ENCODE data around the gene SCARF1.

SCARF1 gene

DNA sequence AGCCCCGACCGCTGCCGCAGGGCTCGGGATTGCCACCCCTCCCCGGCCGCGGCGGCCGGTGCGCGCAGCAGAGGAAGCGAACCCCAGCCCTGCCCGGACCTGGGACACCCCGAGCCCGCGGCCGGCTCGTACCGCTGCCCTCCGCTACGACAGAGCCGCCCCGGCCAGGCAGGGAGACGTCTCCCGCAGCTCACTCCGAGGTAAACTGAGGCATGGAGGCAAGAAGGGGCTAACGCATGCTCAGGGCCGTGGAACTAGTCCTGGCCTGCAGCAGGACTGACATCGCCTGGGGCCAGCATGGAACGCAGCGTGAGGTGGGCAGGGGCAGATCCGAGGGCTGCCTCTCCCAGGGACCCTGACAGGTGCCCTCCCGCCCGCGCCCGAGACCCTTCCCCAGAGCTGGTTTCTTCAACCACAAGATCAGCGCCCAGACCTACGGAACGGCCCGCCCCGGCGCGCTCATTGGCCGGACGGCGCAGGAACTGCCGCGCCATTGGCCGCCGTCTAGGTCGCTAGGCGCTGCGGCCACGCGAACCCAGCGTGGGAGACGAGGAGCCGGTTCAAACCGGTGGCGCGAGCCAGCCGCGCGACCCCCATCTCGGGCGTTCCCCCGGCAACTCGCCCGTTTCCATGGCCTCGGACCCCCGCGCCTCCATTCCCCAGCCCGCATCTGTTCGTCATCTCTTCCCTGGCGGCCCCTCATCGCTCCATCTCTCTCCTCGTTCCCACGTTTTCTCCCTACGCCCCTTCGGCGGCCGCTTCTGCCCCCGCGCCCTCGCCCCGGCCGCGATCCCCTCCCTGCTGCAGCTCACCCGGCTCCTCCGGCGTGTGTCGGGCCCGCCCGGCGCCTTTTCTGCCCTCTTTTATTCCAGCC is 17.3 kb downstream of the SCARF1 start, which contains the start of gene SLC43A2:
Gene SLC43A2, minus strand, starts transcription at position 853 of the 874 bp plus-strand sequence. CDS start 960 bp downstream, outside the sequence.
- DNase-seq (ENCODE audit: low read depth in 2 of 2): peak; percentile 71 to 74

DNA sequence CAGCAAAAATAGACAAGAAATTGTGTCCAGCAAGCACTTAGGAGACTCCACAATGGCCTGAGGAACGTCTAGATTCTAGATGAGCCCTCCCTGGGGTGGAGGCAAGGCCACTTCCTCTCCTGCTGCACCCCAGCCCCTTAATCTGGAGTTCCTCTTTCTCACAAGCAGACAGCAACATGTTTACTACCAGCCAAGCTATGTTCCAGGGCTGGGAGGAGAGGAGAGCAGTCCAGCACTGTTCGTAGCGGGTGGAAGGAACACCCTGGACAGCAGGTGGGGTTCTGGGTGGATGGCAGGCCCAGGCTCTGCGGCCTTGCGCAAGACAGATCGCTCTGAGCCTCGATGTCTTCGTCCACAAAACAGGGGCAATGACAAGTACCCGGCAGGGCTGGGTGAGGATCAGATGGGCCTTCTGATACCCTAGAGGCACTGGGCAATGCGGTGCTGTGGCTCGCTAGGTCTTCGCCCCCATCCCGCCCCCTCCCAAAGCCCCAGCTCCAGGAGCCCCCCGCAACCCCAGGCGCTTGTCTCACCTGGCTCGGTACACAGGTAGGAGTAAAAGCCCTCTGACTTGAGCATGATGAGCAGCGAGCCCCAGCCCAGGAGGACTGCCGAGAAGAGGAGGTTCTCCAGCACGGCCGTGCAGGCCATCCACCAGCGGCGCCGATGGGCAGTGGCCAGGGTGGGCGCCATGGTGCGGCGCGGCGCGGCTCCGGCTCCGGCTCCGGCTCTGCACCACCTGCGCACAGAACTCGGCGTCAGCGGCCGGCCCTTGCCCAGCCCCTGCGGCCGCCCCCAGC is 18.1 kb downstream of the SCARF1 start:
- no peak for DNase-seq (ENCODE audit: low read depth in 2 of 2)

DNA sequence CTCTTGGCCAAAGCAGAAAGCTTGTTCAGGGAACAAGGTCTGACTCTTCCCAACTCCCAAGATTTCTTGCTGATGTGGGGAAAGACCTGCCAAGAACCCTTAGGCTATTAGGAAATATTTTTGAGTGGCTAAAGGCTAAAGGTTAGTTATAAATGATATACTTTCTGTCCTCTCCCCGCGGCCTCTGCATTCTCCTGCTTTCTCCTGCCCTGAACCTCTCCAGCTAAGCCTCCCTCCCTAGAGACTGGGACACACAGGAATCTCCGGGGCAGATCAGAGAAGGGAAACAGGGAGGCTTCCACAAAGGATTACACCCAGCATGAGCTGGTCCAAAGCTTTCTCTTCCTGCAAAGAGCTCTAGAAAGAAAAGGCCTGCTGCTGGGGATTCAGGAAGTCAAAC is 19.2 kb downstream of the SCARF1 start:
- no peak for DNase-seq (ENCODE audit: low read depth in 2 of 2)

DNA sequence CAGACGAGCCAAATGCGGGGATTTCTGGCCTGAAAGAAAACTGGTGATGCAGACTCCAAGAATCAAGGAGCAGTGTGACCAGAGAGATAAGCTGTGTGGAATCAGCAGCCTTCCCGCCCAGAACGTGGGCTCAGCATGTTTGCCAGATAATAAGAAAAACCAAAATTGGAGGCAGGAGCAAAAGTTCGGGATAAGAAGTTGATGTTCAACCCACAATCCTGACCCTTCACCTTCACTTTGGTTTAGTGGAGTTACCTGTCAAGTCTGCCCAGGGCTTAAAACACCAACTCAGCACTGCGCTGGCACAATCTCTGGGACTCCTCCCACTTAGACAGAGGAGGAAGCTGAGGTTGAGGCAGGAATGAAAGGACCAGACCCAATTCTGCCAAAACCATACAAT is 20.0 kb downstream of the SCARF1 start:
- DNase-seq (ENCODE audit: low read depth in 2 of 2): no peak

DNA sequence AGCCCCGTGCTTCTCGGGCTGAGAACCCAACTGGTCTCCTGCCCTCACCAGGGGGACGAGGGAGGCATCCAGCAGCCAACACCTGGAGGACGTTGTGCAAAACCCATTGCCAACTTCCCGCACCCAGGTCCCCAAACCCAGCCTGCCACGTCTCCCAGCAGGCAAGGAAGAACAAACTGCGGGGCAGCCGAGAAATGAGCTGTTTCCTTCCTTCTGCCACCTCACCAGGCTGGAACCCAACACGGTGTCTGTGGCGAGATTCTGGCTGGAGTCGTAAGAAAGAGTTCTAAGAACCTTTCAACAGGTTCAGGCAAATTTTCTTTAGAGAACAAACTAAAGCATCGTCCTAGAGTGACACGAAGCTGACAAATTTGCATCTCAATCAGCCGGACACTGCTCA is 20.5 kb downstream of the SCARF1 start:
- DNase-seq (ENCODE audit: low read depth in 2 of 2): no peak

DNA sequence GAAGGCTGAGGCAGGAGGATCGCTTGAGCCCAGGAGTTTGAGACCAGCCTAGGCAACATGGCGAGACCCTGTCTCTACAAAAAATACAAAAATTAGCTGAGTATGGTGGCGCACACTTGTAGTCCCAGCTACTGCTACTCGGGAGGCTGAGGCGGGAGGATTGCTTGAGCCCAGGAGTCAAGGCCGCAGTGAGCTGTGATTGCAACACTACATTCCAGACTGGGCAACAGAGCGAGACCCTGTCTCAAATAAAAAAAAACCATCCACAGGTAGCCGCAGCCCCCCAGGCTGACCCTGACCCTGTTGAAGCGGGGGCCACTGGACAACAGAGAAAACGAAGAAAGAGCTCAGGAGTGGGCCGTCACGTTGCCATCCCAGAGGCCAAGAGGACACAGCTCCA is 20.9 kb downstream of the SCARF1 start:
- DNase-seq (ENCODE audit: low read depth in 2 of 2): no peak

DNA sequence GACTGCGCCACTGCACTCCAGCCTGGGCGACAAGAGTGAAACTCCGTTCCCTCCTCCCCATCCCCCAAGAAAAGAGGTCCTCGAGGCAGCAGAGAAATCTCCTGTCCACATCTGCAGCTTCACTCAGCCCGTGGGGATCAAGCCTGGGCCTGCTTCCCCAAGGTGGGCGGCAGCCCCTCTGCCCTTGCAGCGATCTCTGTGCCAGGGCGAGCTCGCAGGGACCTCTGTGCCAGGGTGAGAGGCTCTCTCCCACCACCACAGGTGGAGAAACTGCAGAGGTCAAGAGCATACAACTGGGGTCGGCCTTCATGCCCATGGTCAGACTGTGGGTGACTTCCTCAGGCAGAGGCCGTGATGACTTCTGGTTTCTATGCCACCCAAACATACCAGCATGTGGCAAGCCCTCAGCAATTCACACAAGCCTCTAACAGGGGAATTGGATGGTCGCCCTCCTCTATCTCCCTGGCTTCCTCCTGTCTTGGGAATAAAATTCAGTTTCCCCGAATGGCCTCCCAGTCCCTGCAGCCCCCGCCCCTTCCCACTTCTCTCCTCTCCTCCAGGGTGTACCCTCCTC is 22.4 kb downstream of the SCARF1 start:
- DNase-seq (ENCODE audit: low read depth in 2 of 2): no peak

DNA sequence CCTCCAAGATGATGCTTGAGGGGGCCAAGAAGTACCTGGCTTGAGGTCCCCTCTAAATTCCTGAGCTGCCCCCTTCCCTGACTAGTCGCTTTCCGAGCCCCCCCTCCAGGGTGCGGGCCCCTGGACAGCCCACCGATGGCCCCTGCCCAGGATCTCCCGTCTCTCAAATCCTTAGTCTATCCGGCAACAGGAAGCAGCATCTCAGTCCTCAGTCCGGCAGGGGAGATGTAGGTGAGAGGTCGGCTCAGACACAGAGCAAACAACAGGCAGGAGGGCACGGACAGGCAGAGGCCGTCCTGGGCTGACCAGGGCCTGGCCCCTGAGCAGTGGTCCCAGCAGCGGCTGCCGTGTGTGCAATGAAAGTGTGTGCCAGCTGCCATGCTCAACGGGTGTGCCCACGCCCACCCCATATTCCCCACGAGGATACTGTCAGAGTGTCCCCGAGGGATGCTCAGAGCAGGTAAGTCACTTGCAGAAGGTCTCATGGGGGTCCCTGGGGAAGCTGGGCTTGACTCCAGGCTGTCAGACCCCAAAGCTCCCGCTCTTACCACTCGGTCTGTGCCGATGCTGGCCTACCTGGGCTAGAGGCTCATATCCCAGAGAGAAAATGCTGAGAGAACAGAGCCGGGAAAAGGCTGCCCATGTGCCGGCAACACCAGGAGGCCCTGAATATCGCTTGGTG is 24.1 kb downstream of the SCARF1 start:
- DNase-seq (ENCODE audit: low read depth in 2 of 2): no peak

DNA sequence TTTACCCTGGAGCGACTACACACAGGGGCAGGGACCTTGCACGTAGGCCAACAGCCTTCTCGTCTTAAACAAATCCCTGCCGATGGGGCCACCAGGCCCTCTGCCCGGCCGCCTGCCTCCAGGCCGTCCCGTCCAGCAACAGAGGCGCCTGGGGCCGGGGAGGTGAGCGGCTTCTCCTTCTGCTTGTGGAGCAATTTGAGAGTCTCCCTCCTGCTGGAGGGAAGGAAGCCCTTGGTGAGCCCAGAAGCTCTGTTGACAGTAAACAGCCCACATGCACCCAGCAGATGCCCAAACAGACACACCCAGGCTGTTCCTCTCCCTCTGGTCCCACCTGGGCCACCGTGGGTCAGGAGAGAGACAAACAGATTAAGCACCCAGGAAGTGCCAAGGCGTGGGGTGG is 25.0 kb downstream of the SCARF1 start:
- no peak for DNase-seq (ENCODE audit: low read depth in 2 of 2)

DNA sequence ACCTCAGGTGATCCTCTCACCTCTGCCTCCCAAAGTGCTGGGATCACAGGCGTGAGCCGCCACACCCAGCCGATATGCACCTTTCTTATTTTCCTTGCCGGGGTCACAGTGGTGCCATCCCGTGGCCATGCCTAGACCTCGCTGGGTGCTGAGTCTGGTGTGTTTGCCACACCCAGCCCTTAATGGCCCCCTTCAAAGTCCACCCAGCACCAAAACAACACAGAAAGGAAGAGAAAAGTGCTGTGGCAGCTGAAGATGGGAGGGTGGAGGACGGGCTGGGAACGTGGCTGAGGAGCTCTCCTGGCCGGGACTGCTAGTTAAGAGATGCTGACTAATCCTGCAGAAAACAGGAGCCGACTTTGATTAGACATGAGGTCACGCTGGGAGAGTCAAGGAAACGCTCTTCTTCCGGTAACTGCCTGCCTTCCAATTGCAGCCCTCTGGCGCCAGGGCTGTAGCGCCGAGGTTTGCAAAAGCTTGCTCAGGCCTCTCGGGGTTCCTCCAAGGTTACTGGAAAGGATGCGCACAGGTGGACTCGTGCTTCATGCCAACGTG is 27.8 kb downstream of the SCARF1 start:
- DNase-seq (ENCODE audit: low read depth in 2 of 2): no peak

DNA sequence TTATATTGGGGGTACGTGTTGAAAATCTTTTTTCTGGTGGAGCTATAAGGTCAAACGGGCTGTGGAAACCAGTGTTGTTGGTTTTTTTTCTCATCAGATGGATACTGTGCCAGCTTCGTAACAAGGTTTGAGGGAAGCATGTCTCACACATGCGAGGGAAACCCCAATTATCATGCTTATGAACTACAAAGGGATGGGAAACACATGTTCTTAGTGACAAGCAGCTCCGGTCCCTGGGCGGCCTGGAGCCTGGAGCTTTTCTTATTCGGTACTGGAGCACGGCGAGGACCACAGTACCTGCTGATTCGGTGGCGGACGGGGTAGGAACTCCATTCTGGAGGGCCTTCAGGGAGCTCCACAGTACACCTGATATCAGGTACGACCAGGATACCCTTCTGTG is 29.4 kb downstream of the SCARF1 start:
- no peak for DNase-seq (ENCODE audit: low read depth in 2 of 2)

DNA sequence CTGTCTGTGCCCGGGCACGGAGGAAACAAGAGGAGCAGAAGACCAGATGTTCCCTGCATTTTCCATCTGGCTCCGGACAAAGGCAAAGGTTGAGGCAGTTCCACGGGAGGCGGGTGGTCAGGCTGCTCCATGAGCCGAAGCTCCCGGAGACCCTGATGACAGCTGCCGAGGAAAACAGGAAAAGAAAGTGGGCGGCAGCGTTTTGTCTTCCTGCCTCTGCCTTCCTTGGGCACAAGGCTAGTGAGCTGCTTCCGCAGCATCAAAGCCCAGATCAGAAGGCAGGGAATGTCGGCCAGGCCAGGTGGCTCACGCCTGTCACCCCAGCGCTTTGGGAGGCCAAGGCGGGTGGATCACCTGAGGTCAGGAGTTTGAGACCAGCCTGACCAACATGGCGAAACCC is 33.1 kb downstream of the SCARF1 start:
- DNase-seq (ENCODE audit: low read depth in 2 of 2): no peak

DNA sequence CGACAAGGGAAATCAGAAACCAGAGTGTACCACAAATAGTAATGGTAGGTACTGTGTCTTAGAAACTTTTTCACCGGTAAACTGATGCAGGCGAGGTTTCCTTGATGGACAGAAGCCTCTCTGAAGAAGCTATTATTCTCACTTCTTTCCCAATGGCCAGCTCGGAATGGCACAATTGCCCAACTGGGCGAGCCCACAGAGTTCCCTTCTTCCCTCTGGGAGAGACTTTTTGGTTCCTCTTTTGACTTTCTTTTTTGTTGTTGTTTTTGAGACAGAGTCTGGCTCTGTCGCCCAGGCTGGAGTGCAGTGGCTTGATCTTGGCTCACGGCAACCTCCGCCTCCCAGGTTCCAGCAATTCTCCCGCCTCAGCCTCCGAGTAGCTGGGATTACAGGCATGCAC is 33.8 kb downstream of the SCARF1 start:
- DNase-seq (ENCODE audit: low read depth in 2 of 2): no peak

DNA sequence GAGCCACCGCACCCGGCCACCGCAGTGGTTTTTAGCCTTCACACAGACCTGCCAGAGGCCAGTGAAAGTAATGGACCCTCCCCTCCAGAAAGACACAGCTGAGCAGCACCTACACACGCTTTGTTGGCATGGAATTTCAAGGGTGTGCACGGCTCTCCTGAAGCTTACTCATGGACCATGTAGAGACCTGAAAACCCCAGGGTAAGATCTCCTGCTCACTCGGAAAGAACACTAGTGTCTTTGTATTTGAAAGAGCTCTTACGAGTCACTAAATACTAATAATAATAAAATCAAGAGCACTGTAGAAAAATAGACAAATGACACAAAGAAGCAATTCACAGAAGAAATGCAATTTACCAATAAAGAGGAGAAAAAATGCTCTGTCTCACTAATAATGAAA is 36.9 kb downstream of the SCARF1 start:
- no peak for DNase-seq (ENCODE audit: low read depth in 2 of 2)

DNA sequence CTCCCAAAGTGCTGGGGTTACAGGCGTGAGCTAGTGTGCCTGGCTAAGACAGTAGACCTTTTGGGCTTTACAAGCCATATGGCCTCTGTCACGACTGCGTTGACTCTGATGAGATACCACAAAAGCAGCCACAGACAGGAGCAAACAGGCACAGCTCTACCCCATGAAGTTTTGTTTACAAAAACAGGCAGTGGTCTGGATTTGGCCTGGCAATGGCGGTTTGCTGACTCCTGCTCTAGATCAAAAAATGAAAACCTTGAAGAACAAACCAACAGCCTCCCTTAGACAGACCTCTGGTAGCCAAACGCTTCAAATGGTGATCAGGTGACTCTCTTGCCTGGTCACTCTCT is 37.6 kb downstream of the SCARF1 start:
- no peak for DNase-seq (ENCODE audit: low read depth in 2 of 2)

DNA sequence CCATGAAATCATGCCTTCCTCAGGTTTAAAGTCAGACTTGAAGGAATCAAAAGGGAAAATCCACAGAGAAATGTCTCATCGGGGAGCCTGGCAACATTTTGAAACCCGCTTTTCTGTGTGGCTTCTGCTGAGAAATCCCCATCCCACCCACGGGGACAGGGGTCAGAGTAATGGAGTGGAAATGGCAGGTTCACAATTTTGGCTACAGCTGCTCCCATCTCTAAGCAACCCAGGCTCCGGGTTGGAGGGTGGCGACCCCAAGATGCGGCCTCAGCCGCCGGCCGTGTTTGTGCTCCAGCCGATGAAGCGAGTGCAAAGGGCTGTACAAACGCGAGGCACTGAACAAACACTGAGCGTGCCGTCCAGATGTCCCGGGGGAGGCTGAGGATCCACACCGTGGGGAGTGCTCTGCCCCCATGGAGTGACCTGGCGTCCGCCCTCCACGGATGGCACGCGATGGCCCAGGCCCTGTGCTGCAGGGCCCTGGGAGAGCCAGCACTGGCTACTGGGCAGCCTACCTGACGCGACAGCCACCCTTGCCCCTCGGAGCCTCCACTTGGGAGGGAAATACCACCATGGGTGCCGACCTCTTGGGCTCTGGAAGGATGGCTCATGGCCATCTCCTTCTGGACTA is 39.1 kb downstream of the SCARF1 start:
- DNase-seq (ENCODE audit: low read depth in 2 of 2): peak in 1 of 2 donors; percentile 30

DNA sequence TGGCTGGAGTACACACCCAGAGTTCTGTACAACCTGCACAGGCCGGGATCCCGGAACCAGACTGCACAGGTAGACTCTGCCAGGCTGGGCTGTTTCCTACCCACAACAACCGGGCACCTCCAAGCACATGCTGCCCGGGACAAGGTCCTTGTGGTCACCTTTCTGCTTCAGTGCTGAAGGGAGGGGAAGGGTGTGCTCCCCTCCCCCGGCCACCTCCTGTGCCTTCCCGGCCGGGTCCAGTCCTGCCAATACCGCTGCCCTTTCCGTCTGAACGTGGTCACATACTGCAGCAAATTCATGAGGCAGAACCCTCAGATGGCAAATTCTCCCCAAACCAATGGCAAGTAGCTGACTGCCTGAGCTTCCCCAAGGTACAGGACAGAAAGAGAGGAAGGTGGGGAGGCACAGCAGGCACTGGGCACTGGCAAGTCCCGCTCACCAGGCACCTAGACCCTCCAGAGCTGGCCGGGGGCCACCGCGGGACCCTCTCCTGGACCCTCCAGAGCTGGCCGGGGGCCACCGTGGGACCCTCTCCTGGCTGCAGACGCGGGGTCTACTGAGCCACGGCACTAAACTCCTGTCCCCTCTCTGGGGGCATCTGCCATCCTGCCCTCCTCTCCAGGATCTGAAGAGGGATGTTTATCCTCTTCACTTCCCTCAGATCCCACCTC is 39.7 kb downstream of the SCARF1 start:
- no peak for DNase-seq (ENCODE audit: low read depth in 2 of 2)

DNA sequence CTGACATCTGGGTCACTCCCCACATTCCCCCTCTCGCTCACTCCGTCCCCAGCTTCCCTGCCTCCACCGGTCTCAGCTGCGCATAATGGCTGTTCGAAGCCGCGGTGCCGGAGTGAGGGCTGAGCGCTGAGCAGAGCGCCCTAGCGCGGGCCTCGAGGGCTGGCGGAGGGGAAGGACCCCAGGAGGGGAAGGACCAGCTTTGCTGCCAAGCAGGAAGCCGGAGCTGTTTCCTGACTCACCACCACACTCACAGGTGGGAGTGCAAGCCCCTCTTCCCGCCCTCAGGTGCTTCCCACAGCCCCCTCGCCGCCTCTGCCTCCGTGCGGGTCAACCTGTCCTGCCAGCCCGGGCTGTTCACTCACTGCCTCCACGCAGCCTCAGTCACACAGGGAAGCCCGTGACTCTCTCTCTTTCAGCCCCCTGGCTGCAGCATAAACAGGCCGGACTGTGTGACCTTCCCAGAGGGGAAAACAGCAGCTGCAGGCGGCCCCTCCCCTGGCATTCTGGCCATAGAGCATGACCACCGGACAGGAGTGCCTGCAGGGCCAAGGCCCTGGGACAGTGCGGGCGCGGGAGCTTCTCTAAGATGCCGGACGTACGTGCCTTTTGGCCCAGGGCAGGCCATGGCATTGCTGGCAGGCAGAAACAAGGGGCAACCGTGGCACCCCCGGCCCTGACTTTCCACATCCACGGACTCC is 40.6 kb downstream of the SCARF1 start:
- DNase-seq (ENCODE audit: low read depth in 2 of 2): no peak

DNA sequence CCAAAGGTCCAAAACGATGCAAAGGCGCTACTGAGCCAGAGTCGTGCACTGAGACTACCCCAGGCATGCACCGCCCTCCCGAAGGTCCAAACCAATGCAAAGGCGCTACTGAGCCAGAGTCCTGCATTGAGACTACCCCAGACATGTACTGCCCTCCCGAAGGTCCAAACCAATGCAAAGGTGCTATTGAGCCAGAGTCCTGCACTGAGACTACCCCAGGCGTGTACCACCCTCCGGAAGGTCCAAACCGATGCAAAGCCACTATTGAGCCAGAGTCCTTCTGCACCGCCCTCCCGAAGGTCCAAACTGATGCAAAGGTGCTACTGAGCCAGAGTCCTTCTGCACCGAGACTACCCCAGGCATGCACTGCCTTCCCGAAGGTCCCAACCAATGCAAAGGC is 44.0 kb downstream of the SCARF1 start:
- no peak for DNase-seq (ENCODE audit: low read depth in 2 of 2)
